ENCODE data around the gene ISYNA1. TPM values are rescaled to one million over a fixed set of nuclear protein-coding genes. Genes with fewer than 3 reads are reported as not detected.

The ISYNA1 gene
- total RNA-seq (10 to 100 TPM in 4 of 5 donors, 1 to 10 TPM in 1; 7.8 to 47.3 (median 15.8) TPM), polyA plus RNA-seq (10 to 100 TPM in 2 of 3 donors, 1 to 10 TPM in 1; 9.5 to 39.7 (median 15.0) TPM)
- long read RNA-seq, donor 1, transcript ISYNA1-201 (11 exons, 2,420 nt) = major isoform, 8 of 15 reads
- long read RNA-seq, donor 1, transcript ISYNA1-209 (3 exons, 696 nt) = minor isoform, 5 of 15 reads
- long read RNA-seq, donor 1, partial matches to known transcripts = 0 of 15 reads
- long read RNA-seq, donor 1, other reads (novel, unspliced or antisense) = 0 of 15 reads
- long read RNA-seq, donor 2, transcript ISYNA1-201 (11 exons, 2,420 nt) = major isoform, 14 of 19 reads
- long read RNA-seq, donor 2, partial matches to known transcripts = 0 of 19 reads
- long read RNA-seq, donor 2, other reads (novel, unspliced or antisense) = 0 of 19 reads
- long read RNA-seq, donor 3, transcript ISYNA1-201 (11 exons, 2,420 nt) = major isoform, 6 of 8 reads
- long read RNA-seq, donor 3, partial matches to known transcripts = 0 of 8 reads
- long read RNA-seq, donor 3, other reads (novel, unspliced or antisense) = 0 of 8 reads
- long read RNA-seq, donor 4, partial matches to known transcripts = 0 of 3 reads
- long read RNA-seq, donor 4, other reads (novel, unspliced or antisense) = 0 of 3 reads
- long read RNA-seq, donor 5, transcript ISYNA1-201 (11 exons, 2,420 nt) = major isoform, 13 of 45 reads
- long read RNA-seq, donor 5, partial matches to known transcripts = 28 of 45 reads
- long read RNA-seq, donor 5, other reads (novel, unspliced or antisense) = 0 of 45 reads
- long read RNA-seq, donor 6, transcript ISYNA1-201 (11 exons, 2,420 nt) = major isoform, 23 of 52 reads
- long read RNA-seq, donor 6, transcript ISYNA1-209 (3 exons, 696 nt) = minor isoform, 18 of 52 reads
- long read RNA-seq, donor 6, partial matches to known transcripts = 6 of 52 reads
- long read RNA-seq, donor 6, other reads (novel, unspliced or antisense) = 0 of 52 reads
- long read RNA-seq, donor 7, transcript ISYNA1-201 (11 exons, 2,420 nt) = major isoform, 15 of 37 reads
- long read RNA-seq, donor 7, partial matches to known transcripts = 0 of 37 reads
- long read RNA-seq, donor 7, other reads (novel, unspliced or antisense) = 16 of 37 reads
- long read RNA-seq, donor 8, transcript ISYNA1-201 (11 exons, 2,420 nt) = major isoform, 11 of 20 reads
- long read RNA-seq, donor 8, partial matches to known transcripts = 6 of 20 reads
- long read RNA-seq, donor 8, other reads (novel, unspliced or antisense) = 0 of 20 reads
- long read RNA-seq, donor 9, transcript ISYNA1-201 (11 exons, 2,420 nt) = major isoform, 8 of 30 reads
- long read RNA-seq, donor 9, partial matches to known transcripts = 17 of 30 reads
- long read RNA-seq, donor 9, other reads (novel, unspliced or antisense) = 0 of 30 reads
- long read RNA-seq, donor 10, partial matches to known transcripts = 0 of 7 reads
- long read RNA-seq, donor 10, other reads (novel, unspliced or antisense) = 0 of 7 reads

- DNase-seq = peak; percentile 62 to 86
- Histone ChIP-seq H3K4me1 (peaks cover 37 to 67% (median 55%) of the 10 kb centered on the region in 4 donors), H3K27me3 (peaks cover 0 to 38% (median 0%) of the 10 kb centered on the region in 3 donors), H3K27ac (peak within 1 kb of the TSS; percentile 9 to 79 (median 63)), H3K36me3 (peaks cover 0 to 16% (median 9%) of the 10 kb centered on the region in 4 donors), H3K4me3 (peak within 1 kb of the TSS; percentile 50 to 76 (median 54)), H3K9me3 (no peaks in the 10 kb centered on the region)
- TF ChIP-seq CTCF (IDR thresholded peaks at IDR 0.05) (no peak), POLR2A (IDR thresholded peaks at IDR 0.05) (no peak), POLR2AphosphoS5 (IDR thresholded peaks at IDR 0.05) (no peak), EP300 (IDR thresholded peaks at IDR 0.05) (no peak)
- intact Hi-C loops (cut with DNase I; ENCODE audit: low total_unique reads) = no loop called here
- WGBS, 5 donors = 0 to 2% (median 1%) methylated on average over 36 to 99 of the region's 99 CpGs
Measured at GRCh38 chr19:18437491-18438330, at the start of gene ISYNA1. Gene ISYNA1 (minus strand): TSS chr19:18438133. CDS start chr19:18437979, 154 bp downstream.

- peak overlapping the region in 1 of 4 donors; percentile 8 for H3K4me3 ChIP-seq
- TF ChIP-seq CTCF (IDR thresholded peaks at IDR 0.05) (no peak), POLR2AphosphoS5 (IDR thresholded peaks at IDR 0.05) (no peak), POLR2A (IDR thresholded peaks at IDR 0.05) (no peak), EP300 (IDR thresholded peaks at IDR 0.05) (no peak)
- H3K36me3 ChIP-seq = no peaks in the 10 kb centered on the region
- H3K27ac ChIP-seq = peak overlapping the region in 2 of 5 donors; percentile 64 to 76
- H3K9me3 ChIP-seq = no peaks in the 10 kb centered on the region
- DNase-seq = no peak
- H3K4me1 ChIP-seq = peaks cover 40 to 83% (median 69%) of the 10 kb centered on the region in 4 donors
- WGBS, 5 donors = 75 to 89% (median 85%) methylated on average over 6 to 8 of the region's 8 CpGs
- intact Hi-C loops (cut with DNase I; ENCODE audit: low total_unique reads) = no loop called here
- no peaks in the 10 kb centered on the region for H3K27me3 ChIP-seq
Measured at GRCh38 chr19:18486746-18487145, 48.8 kb upstream of the ISYNA1 start.

GRCh38 chr19:18484992-18485391 is 47.1 kb upstream of the ISYNA1 start:
- DNase-seq = no peak
- intact Hi-C loops (cut with DNase I; ENCODE audit: low total_unique reads) = loop anchor here (5.0 kb wide), 1 partner anchor 32 kb away; no protein-coding TSS in a partner anchor
- no peak for TF ChIP-seq EP300 (IDR thresholded peaks at IDR 0.05)
- TF ChIP-seq POLR2A (IDR thresholded peaks at IDR 0.05) = no peak
- no peak for TF ChIP-seq CTCF (IDR thresholded peaks at IDR 0.05)
- TF ChIP-seq POLR2AphosphoS5 (IDR thresholded peaks at IDR 0.05) = no peak
- Histone ChIP-seq H3K27me3 (no peaks in the 10 kb centered on the region), H3K4me3 (no peak overlapping the region), H3K9me3 (no peaks in the 10 kb centered on the region), H3K4me1 (peaks cover 52 to 92% (median 83%) of the 10 kb centered on the region in 4 donors), H3K27ac (peak overlapping the region in 3 of 5 donors; percentile 25 to 44 (median 41)), H3K36me3 (no peaks in the 10 kb centered on the region)
- 88 to 99% (median 92%) methylated on average over 3 to 5 of the region's 5 CpGs for WGBS, 5 donors
